ENCODE data around the gene RAB43.

Gene RAB43

DNA sequence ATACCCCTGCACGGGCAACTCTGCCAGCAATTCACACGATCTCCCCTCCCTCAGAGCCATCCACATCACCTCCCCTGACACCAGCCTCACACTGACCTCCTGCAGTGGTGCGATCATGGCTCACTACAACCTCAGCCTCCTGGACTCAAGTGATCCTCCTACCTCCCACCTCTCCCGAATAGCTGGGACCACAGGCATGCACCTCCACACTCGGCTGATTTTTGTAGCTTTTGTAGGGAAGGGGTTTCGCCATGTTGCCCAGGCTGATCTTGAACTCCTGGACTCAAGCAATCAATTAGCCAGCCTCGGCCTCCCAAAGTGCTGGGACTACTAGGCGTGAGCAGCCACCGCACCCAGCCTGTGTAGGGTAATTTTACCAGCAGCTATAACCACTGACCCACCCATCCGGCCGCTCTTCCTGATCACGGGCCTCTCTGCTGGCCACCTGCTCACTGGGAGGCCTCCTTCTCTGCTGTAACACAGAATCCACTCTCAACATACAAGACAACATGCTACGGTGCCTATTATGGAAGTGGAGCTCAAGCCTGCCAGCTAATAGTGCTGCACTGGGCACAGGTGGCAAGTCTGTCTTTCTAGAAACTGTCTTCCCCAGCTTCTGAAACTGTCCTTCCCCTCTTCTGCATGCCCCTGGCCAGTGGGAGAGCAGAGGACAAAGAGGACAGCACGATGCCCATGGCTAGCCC is 56.4 kb downstream of the RAB43 start:
- no peak for DNase-seq (ENCODE audit: low spot score)
- in situ Hi-C loops (cut with MboI; ENCODE audit: low pct_unique_long_range_greater_than_20kb, low sequenced_read_pairs, unreplicated experiment), result no loop called here
- TF ChIP-seq CTCF (IDR thresholded peaks at IDR 0.05; ENCODE audit: extremely low read depth, insufficient read depth, missing control alignments), result no peak

GRCh38 chr3:129063841-129064482 is 57.6 kb downstream of the RAB43 start:
- no peak for TF ChIP-seq CTCF (IDR thresholded peaks at IDR 0.05; ENCODE audit: extremely low read depth, insufficient read depth, missing control alignments)
- in situ Hi-C loops (cut with MboI; ENCODE audit: low pct_unique_long_range_greater_than_20kb, low sequenced_read_pairs, unreplicated experiment), result no loop called here
- DNase-seq (ENCODE audit: low spot score), result no peak

GRCh38 chr3:129063091-129063640 is 58.4 kb downstream of the RAB43 start:
- no peak for TF ChIP-seq CTCF (IDR thresholded peaks at IDR 0.05; ENCODE audit: extremely low read depth, insufficient read depth, missing control alignments)
- DNase-seq (ENCODE audit: low spot score), result no peak
- in situ Hi-C loops (cut with MboI; ENCODE audit: low pct_unique_long_range_greater_than_20kb, low sequenced_read_pairs, unreplicated experiment), result no loop called here

GRCh38 chr3:129061888-129062834 is 59.4 kb downstream of the RAB43 start:
- TF ChIP-seq CTCF (IDR thresholded peaks at IDR 0.05; ENCODE audit: extremely low read depth, insufficient read depth, missing control alignments), result no peak
- in situ Hi-C loops (cut with MboI; ENCODE audit: low pct_unique_long_range_greater_than_20kb, low sequenced_read_pairs, unreplicated experiment), result no loop called here
- no peak for DNase-seq (ENCODE audit: low spot score)

DNA sequence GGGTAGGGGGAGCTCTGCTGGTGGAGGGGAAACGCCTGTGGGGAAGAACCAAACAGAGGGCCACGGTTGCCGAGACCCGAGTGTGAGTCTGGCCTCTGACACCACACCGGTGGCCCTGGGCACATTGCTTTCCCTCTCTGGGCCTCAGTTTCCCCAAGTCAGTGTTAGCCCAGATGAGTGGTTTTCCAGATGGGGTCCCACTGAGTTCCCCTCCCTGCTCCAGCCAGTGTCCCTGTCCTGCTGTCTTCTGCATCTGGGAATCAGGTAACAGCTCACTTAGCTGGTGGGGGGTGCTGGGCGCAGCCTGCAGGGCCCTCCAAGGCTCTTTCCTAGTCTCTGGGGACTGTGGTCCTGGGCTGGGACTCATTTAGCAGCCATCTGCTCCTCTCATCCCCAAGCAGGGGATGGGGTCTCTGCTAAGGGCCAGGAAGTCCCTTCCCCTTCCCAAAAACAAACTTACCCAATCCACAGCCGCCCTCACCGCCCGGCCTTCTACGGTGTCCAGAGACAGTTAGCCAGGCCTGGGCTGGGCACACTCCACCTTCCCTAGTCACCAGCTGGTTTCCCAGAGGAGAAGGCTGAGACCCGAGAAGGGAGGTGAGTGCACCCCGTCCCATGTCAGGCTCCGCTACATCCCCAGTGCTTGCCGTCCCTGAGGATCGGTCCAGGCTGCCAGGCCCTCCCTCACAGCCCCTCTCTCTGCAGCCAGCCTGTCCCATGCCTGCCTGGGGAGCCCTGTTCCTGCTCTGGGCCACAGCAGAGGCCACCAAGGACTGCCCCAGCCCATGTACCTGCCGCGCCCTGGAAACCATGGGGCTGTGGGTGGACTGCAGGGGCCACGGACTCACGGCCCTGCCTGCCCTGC is 60.3 kb downstream of the RAB43 start:
- no peak for DNase-seq (ENCODE audit: low spot score)
- no peak for TF ChIP-seq CTCF (IDR thresholded peaks at IDR 0.05; ENCODE audit: extremely low read depth, insufficient read depth, missing control alignments)
- in situ Hi-C loops (cut with MboI; ENCODE audit: low pct_unique_long_range_greater_than_20kb, low sequenced_read_pairs, unreplicated experiment), result no loop called here
